GM12878 (cell line): ENCODE measurements around the gene FBXO42. TPM values are rescaled to one million over a fixed set of nuclear protein-coding genes. Genes with fewer than 3 reads are reported as not detected.

ENCODE experiments used
- ATAC-seq: fragments of 200-7000 bp; cut with Tn5 transposase; 3 replicates; pipeline ENCODE4 v1.9.1; 2020; ENCODE audit warnings: mild to moderate bottlenecking, moderate library complexity
- BruUV-seq: library from RNA; stranded (reverse); fragments of 400-500 nt; replicated peaks from 2 replicates; lab custom pipeline; 2021; lab: Mats Ljungman, UMichigan
- CTCF ChIA-PET: fragments of 300-600 bp; sonication (Branson Sonifier 250); formaldehyde crosslinking; extraction: SDS; loops from one replicate; lab custom pipeline; 2021; ENCODE audit warnings: inconsistent platforms; lab: Yijun Ruan, JAX
- POLR2A ChIA-PET: fragments of 350-600 bp; formaldehyde crosslinking; extraction: SDS; loops from one replicate; lab custom pipeline; 2021; ENCODE audit warnings: inconsistent platforms; lab: Charles Lee
- RAD21 ChIA-PET: fragments of 300-600 bp; sonication (Branson Sonifier 250); formaldehyde crosslinking; loops from one replicate; lab custom pipeline; 2023; ENCODE audit warnings: antibody characterized with exemption; ENCODE audit not compliant: unreplicated experiment; lab: Charles Lee
- SMC1A ChIA-PET: fragments of 300-600 bp; sonication (Branson Sonifier 250); formaldehyde crosslinking; loops from one replicate; lab custom pipeline; 2023; ENCODE audit not compliant: unreplicated experiment, uncharacterized antibody; lab: Charles Lee
- DNase-seq: peaks from one replicate; pipeline ENCODE4 v3.0.0-alpha.2; 2011; ENCODE audit warnings: low read depth, low spot score
- FAIRE-seq: peaks from 3 replicates; lab custom pipeline; 2011; peaks lifted over from hg19 to GRCh38; lab: Jason Lieb, UNC
- H2AFZ ChIP-seq: 2 replicates; pipeline ENCODE4 v1.6.0; 2011; ENCODE audit warnings: low read depth, low read length, control low read depth; ENCODE audit not compliant: control insufficient read depth
- H3K27ac ChIP-seq: 2 replicates; pipeline ENCODE4 v1.5.1; 2011; ENCODE audit warnings: control low read depth; ENCODE audit not compliant: control insufficient read depth, insufficient read depth
- H3K27me3 ChIP-seq, 2 experiments: replicated peaks in 1 of 2; 2 replicates each; pipeline versions ENCODE4 v1.6.0 to v1.6.1; 2011; ENCODE audit warnings: low read length in 1 of 2; ENCODE audit not compliant: control insufficient read depth in 2 of 2, insufficient read depth in 2 of 2
- H3K36me3 ChIP-seq, 2 experiments: 2 replicates each; pipeline ENCODE4 v1.5.1; 2011; ENCODE audit warnings: low read length in 1 of 2; ENCODE audit not compliant: control insufficient read depth in 2 of 2, insufficient read depth in 2 of 2
- H3K4me1 ChIP-seq: 2 replicates; pipeline ENCODE4 v1.6.1; 2011; ENCODE audit warnings: mild to moderate bottlenecking, low read length, moderate library complexity, mixed read lengths; ENCODE audit not compliant: control insufficient read depth, insufficient read depth
- H3K4me2 ChIP-seq: 2 replicates; pipeline ENCODE4 v1.6.0; 2011; ENCODE audit warnings: control low read depth; ENCODE audit not compliant: control insufficient read depth, insufficient read depth
- H3K4me3 ChIP-seq: fragments of 200-600 bp; sonication (generic); 2 replicates; pipeline ENCODE4 v1.5.1; 2016
- H3K79me2 ChIP-seq: 2 replicates; pipeline ENCODE4 v1.6.0; 2011; ENCODE audit warnings: low read length; ENCODE audit not compliant: control insufficient read depth, insufficient read depth
- H3K9ac ChIP-seq: 2 replicates; pipeline ENCODE4 v1.8.0; 2011; ENCODE audit warnings: low read length, control low read depth, mixed read lengths; ENCODE audit not compliant: control insufficient read depth, insufficient read depth
- H3K9me3 ChIP-seq: replicated peaks from 3 replicates; pipeline ENCODE4 v1.5.1; 2011; ENCODE audit warnings: mild to moderate bottlenecking, low read length; ENCODE audit not compliant: control insufficient read depth, insufficient read depth
- H4K20me1 ChIP-seq: 2 replicates; pipeline ENCODE4 v1.6.0; 2011; ENCODE audit not compliant: control insufficient read depth, insufficient read depth
- ATF3 ChIP-seq: IDR thresholded peaks from 2 replicates; pipeline ENCODE4 v1.6.1; 2011; ENCODE audit warnings: low read depth, mild to moderate bottlenecking, low read length, moderate library complexity, borderline replicate concordance; ENCODE audit errors: extremely low read depth
- BCLAF1 ChIP-seq: fragments of 450-650 bp; IDR thresholded peaks from 2 replicates; pipeline ENCODE4 v1.6.1; 2017; ENCODE audit warnings: antibody characterized with exemption, mild to moderate bottlenecking, moderate library complexity
- BHLHE40 ChIP-seq, 2 experiments: fragments of 450-650 bp in 1 of 2; IDR thresholded peaks; 2 replicates each; pipeline ENCODE4 v1.6.1; 2011 to 2017; ENCODE audit warnings: low read depth in 2 of 2, borderline replicate concordance in 1 of 2, improper control_type of control experiment in 1 of 2, low read length in 1 of 2, mild to moderate bottlenecking in 1 of 2
- CREB1 ChIP-seq: IDR thresholded peaks from 2 replicates; pipeline ENCODE4 v1.6.1; 2012; ENCODE audit warnings: low read depth, mild to moderate bottlenecking, inconsistent platforms
- CREM ChIP-seq: IDR thresholded peaks from 2 replicates; pipeline ENCODE4 v1.6.1; 2014; ENCODE audit warnings: antibody characterized with exemption, low read depth
- NFXL1 ChIP-seq: fragments of 450-650 bp; IDR thresholded peaks from 2 replicates; pipeline ENCODE4 v1.6.1; 2017; ENCODE audit warnings: antibody characterized with exemption, mild to moderate bottlenecking, borderline replicate concordance
- NFYA ChIP-seq: IDR thresholded peaks from 2 replicates; pipeline ENCODE4 v1.6.1; 2011; ENCODE audit warnings: low read depth, mild to moderate bottlenecking, low read length, improper control_type of control experiment, borderline replicate concordance
- NFYB ChIP-seq: IDR thresholded peaks from 2 replicates; pipeline ENCODE4 v1.6.1; 2011; ENCODE audit warnings: low read depth, mild to moderate bottlenecking, low read length, improper control_type of control experiment, moderate library complexity; ENCODE audit not compliant: insufficient read depth
- RAD21 ChIP-seq: IDR thresholded peaks from 2 replicates; pipeline ENCODE4 v1.6.1; 2011; ENCODE audit warnings: mild to moderate bottlenecking, low read depth, low read length, moderate library complexity; ENCODE audit not compliant: insufficient read depth
- TCF7 ChIP-seq: IDR thresholded peaks from 2 replicates; pipeline ENCODE4 v1.6.1; 2014; ENCODE audit warnings: antibody characterized with exemption, borderline replicate concordance
- ZBTB40 ChIP-seq: fragments of 450-650 bp; IDR thresholded peaks from 2 replicates; pipeline ENCODE4 v1.6.1; 2016; ENCODE audit warnings: mild to moderate bottlenecking, moderate library complexity, borderline replicate concordance
- ZNF207 ChIP-seq: fragments of 450-650 bp; IDR thresholded peaks from 2 replicates; pipeline ENCODE4 v1.6.1; 2014; ENCODE audit warnings: antibody characterized with exemption, mild to moderate bottlenecking, borderline replicate concordance
- WGBS: methylation state at CpG from one replicate; pipeline ENCODE4 v1.1.6; 2016; ENCODE audit warnings: low lambda C conversion rate; ENCODE audit not compliant: insufficient replicate concordance, insufficient coverage; ENCODE audit errors: missing lambda C conversion rate; 5-methylcytosine and 5-hydroxymethylcytosine counted together
- in situ Hi-C: fragments of 300-500 bp; cut with MboI; formaldehyde crosslinking; loops from 9 replicates; pipeline ENCODE4 v1.14.3; 2018; ENCODE audit warnings: mixed read lengths
- intact Hi-C: fragments of 100-400 bp; cut with micrococcal nuclease; formaldehyde crosslinking; loops from one replicate; pipeline ENCODE4 v1.14.2; 2022; ENCODE audit not compliant: unreplicated experiment
- polyA plus RNA-seq, 11 experiments: library from polyadenylated mRNA; depleted of rRNA in 4 of 11; unstranded in 6 of 11; stranded (reverse) in 5 of 11; fragments of >200 nt; fragmentation: Nextera tagmentation in 4 of 11; fragmentation: Illumina TruSeq in 1 of 11; extraction: Ambion mirVana in 4 of 11; extraction: Trizol in 1 of 11; gene quantifications; 1 replicate in 1 of 11; 2 replicates in 10 of 11; pipeline versions ENCODE4 v1.2.1 to v1.2.3, GENCODE V29; 2011 to 2016; ENCODE audit warnings: inconsistent platforms in 2 of 11, missing spikeins in 2 of 11, low read depth in 1 of 11
- total RNA-seq, 4 experiments: library from RNA; depleted of rRNA in 3 of 4; stranded (reverse); fragments of >200 nt in 3 of 4; fragmentation: Illumina TruSeq in 1 of 4; extraction: Trizol in 1 of 4; gene quantifications; 2 replicates each; pipeline versions ENCODE4 v1.2.1 to v1.2.3, GENCODE V29; 2013 to 2021
- TF ChIP-seq, protein P1 (sequence below): fragments of 450-650 bp; IDR thresholded peaks from 2 replicates; pipeline ENCODE4 v1.6.1; 2017; ENCODE audit warnings: low read depth, mild to moderate bottlenecking, moderate library complexity

FBXO42 gene
- total and polyA plus RNA-seq, 10 of the 15 experiments (the other 5 are each of a cell fraction or from before 2014, with no cell fraction given), result 6.1 to 23.8 (median 15.2) TPM

DNA sequence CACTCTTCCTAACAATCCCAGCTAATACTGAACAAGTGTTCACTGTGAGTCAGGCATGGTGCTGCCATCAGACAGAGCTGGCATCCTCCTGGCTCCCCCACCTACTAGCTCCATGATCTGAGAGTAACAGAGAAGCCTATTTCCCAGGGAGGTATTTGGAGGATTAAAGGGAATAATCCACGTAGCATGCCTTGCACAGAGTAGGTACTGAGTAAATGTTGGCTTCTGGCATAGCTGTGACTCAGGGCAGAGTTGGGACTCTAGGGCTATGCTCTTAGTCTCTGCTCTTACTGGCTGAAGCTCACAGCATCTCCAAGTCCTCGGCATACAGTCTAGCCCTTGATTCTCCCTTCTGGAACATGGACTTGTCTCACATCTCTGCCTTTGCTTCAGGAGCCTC lies 148.1 kb downstream of the FBXO42 start:
- H2AFZ ChIP-seq, result no peak overlapping the region
- CTCF ChIA-PET, result interaction anchor here (0.9 to 3.4 kb wide), 8 partner anchors 8 to 165 kb away, joined by 3 to 18 read pairs (median 4); partner anchors contain the start of gene ARHGEF19
- intact Hi-C loops, result no loop called here
- H3K9ac ChIP-seq, result no peak overlapping the region
- no peaks in the 10 kb centered on the region for H3K79me2 ChIP-seq
- RAD21 ChIA-PET, result no interaction called here
- peaks cover 4% of the 10 kb centered on the region; the same call in 1 of the 2 replicates for H3K4me1 ChIP-seq
- in situ Hi-C loops, result no loop called here
- SMC1A ChIA-PET, result interaction anchor here (0.5 to 0.6 kb wide), 2 partner anchors 18 to 90 kb away, joined by 3 read pairs; no protein-coding TSS in a partner anchor
- POLR2A ChIA-PET, result interaction anchor here (0.5 to 1.9 kb wide), 2 partner anchors 13 to 151 kb away, joined by 3 to 4 read pairs; no protein-coding TSS in a partner anchor
- no TSS peak for BruUV-seq
- DNase-seq, result no peak
- H3K4me2 ChIP-seq, result no peak overlapping the region
- ATAC-seq, result no peak
- FAIRE-seq, result no peak
- no peaks in the 10 kb centered on the region for H3K36me3 ChIP-seq
- H3K4me3 ChIP-seq, result no peak overlapping the region
- no peaks in the 10 kb centered on the region for H3K27me3 ChIP-seq
- H3K9me3 ChIP-seq, result no peaks in the 10 kb centered on the region
- H3K27ac ChIP-seq, result no peak overlapping the region
- H4K20me1 ChIP-seq, result no peaks in the 10 kb centered on the region
- 83% methylated on average over 2 of the region's 2 CpGs for WGBS
- TF ChIP-seq CREB1 (no peak), BHLHE40 (IDR thresholded peaks at IDR 0.05; ENCODE audit: borderline replicate concordance in 1 of 2, low read depth in 2 of 2, low read length in 1 of 2) (no peak), ATF3 (no peak), BCLAF1 (no peak), NFXL1 (no peak), RAD21 (no peak), ZBTB40 (no peak), NFYA (no peak), NFYB (no peak), CREM (no peak), TCF7 (no peak), ZNF207 (no peak)
- TF ChIP-seq, protein P1, sequence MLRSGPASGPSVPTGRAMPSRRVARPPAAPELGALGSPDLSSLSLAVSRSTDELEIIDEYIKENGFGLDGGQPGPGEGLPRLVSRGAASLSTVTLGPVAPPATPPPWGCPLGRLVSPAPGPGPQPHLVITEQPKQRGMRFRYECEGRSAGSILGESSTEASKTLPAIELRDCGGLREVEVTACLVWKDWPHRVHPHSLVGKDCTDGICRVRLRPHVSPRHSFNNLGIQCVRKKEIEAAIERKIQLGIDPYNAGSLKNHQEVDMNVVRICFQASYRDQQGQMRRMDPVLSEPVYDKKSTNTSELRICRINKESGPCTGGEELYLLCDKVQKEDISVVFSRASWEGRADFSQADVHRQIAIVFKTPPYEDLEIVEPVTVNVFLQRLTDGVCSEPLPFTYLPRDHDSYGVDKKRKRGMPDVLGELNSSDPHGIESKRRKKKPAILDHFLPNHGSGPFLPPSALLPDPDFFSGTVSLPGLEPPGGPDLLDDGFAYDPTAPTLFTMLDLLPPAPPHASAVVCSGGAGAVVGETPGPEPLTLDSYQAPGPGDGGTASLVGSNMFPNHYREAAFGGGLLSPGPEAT, result no peak
